ENCODE measurements around the gene PDCD7.
"Not testable (repeated sequence)": the region's sequence is repeated elsewhere in the genome, so short reads cannot be mapped to it uniquely, and the experiment has no call there.

PDCD7 gene

DNA sequence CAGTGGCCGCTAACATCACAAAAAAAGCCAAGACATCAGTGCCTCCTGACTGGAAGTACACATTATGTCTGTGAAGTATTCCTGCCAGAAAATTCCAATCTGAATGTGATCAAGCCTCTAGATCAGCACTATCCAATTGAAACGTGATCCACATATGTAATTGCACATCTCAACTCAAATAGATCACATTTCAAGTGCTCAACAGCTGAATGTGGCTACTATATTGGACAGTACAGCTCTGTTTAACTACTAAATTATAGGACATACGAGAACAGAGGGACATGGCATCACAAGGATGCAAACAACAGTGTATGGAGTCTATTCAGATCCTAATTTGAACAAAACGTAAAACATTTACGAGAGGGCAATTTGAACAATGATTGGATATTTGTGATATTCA is 18.1 kb downstream of the PDCD7 start:
- no peak for DNase-seq

GRCh38 chr15:65115086-65115485 is 18.5 kb downstream of the PDCD7 start, which contains the start of gene UBAP1L:
Gene UBAP1L (minus strand): TSS chr15:65115200. CDS start chr15:65106215, 8,985 bp downstream.
- no peak for DNase-seq

GRCh38 chr15:65110676-65111292 is 22.8 kb downstream of the PDCD7 start:
- DNase-seq, result no peak

DNA sequence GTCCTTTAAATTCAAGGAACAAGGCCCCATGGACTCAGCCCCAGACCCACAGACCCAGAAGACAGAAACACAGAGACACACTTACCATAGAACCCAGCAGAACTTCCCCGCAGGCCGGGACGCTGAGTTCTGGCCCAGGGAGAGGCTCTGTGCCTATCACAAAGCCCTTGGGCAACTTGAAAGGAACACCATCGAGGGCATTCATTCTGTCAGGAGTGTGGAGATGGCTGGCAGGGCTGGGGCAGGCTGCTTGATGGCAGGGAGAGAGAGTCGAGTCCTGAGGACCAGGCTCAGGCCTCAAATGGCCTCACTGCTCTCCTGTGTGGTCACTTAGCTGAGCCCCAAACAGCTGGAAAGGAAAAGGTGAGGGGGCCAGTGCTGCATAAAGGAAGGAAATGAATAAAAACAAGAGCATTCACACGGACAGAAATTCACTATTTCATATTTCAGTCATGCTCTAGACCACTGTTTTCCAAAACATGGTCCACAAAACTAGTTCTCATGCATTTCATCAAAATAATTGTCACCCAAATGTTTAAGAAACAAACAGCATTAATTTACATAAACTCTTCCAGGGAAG is 27.5 kb downstream of the PDCD7 start:
- DNase-seq, result no peak

GRCh38 chr15:65105038-65105437 is 28.6 kb downstream of the PDCD7 start:
- no peak for DNase-seq

DNA sequence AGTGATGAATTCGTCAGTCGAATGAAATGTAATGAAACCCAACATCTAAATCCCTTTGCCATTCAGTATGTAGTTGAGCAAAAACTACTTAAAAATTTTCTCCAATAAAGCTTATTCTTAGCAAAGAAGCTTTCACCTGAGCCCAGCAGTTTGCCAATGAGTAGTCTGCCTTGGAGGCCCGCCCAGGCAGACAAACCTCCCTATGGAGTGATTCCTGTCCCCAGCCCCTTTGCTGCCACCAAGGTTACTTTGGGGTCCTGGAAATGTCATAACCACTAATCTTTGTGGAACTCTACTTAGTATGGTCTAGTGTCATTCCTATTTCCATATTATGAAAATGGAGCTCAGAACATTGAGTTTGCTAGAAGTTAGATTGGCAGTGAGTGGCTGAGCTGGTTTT is 30.7 kb downstream of the PDCD7 start:
- no peak for DNase-seq

GRCh38 chr15:65101891-65102708 is 31.5 kb downstream of the PDCD7 start:
- no peak for DNase-seq

DNA sequence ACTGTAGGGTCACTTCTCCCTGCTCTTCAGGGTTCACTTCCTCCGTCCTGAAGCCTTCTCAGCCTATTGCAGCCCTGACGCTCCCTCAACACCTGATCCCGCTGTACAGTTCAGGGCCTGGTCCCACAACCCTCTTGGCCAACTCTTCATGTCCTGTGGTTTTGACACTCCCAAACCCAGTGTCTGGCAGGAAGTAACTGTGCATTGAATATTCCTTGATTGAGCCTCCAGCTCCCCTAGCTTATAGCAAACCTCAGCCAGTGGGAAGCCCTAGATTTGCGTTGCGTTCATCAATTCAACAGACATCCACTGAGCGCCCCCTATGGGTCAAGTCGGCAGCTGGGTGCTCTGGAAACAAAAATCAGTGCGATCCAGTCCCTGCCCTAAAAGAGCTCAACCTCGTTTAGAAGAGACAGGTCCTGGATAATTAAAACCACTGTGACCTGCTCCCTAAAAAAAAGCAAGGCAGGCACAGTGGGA is 32.2 kb downstream of the PDCD7 start:
- peak; percentile 65 for DNase-seq

DNA sequence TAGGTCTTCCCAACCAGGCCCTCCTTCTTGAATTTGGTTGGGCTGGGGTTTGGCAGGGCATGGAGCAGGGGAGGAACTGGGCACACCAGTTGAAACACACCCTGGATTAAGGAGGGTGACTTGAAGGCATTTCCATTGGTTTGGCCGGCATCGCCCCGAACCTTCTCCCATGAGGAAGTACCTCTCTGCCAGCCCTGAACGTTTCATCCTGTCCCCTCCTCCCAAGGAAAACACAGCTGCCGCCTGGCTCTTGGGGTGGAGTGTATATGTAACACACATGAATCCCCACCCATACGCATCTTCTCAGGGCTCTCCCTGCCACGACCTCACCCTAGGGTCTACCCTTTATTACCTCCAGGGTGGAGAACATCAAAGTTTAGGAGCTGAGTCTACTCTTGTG is 33.2 kb downstream of the PDCD7 start:
- no peak for DNase-seq

- DNase-seq, result not testable (repeated sequence)
Observed at GRCh38 chr15:65099801-65100200, 33.8 kb downstream of the PDCD7 start.

GRCh38 chr15:65099336-65099735 is 34.3 kb downstream of the PDCD7 start:
- DNase-seq, result no peak

- DNase-seq, result no peak
Observed at GRCh38 chr15:65097651-65098263, 35.9 kb downstream of the PDCD7 start.

- DNase-seq, result no peak
Observed at GRCh38 chr15:65096481-65097385, 36.9 kb downstream of the PDCD7 start.

- no peak for DNase-seq
Observed at GRCh38 chr15:65095747-65096104, 37.9 kb downstream of the PDCD7 start.

DNA sequence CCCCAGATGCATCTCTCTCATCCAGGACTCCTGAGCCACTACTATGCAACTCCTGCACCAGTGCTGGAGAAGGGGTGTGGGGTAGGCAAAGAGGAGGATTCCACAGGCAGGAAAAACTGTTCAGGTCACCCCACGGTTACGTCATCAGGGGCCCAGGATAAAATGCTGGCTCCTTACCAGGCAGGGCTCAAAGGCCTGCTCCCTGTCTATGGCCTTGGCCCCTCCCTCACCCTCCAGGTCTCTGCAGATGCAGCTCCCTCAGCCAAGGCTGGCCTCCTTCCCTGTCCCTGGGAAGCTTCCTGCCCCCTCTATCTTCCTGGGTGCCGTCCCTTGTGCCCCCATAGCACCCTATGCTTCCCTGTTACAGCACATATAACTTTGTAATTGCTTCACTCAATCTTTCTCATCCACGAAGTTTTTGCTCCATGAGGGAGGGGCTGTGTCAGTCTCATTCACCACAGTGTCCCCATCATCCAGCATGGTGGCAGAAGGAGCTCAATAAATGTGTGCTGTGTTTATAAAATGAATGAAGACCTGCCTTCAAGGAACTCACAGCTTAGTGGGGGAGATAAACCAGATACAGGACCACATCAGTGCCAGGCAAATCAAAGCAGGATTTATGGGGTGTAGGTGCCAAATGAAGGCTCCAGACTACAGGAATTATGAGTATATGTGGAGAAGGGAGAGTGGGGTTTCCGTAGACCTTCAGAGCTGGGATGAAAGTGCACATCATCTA is 38.4 kb downstream of the PDCD7 start:
- no peak for DNase-seq

DNA sequence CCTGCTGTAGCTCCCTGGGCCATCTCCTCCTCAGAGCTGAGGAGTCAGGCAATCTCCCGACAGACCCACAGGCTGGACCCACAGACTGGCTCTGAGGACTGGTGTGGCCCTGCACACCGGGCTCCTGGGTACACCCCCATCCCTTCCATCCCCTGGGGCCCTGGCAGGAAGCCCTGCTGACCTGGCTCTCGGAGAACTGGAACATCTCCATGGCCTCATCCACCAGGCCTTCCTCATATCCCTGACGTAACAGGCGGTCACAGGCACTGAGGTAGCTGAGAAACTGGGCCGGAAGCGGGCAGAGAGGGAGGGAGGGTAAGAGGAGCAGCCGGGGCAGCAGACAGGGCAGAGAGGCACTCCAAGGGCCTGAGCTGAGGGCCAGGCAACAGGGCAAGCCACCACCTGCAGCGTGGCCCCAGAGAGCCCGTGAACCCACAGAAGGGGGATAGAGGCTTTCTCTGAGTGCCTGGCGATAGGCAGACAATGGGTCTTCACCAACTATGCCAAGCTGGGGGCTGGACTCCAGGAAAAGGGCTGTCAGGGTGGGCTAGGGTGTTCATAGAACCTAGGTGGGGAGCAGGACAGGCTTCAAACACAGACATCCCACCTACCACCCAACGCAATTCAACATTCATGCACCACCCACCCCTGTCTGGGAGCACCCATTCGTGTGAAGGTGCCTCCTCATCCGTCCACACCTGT is 39.2 kb downstream of the PDCD7 start:
- no peak for DNase-seq

GRCh38 chr15:65093793-65094170 is 39.8 kb downstream of the PDCD7 start:
- not testable (repeated sequence) for DNase-seq

DNA sequence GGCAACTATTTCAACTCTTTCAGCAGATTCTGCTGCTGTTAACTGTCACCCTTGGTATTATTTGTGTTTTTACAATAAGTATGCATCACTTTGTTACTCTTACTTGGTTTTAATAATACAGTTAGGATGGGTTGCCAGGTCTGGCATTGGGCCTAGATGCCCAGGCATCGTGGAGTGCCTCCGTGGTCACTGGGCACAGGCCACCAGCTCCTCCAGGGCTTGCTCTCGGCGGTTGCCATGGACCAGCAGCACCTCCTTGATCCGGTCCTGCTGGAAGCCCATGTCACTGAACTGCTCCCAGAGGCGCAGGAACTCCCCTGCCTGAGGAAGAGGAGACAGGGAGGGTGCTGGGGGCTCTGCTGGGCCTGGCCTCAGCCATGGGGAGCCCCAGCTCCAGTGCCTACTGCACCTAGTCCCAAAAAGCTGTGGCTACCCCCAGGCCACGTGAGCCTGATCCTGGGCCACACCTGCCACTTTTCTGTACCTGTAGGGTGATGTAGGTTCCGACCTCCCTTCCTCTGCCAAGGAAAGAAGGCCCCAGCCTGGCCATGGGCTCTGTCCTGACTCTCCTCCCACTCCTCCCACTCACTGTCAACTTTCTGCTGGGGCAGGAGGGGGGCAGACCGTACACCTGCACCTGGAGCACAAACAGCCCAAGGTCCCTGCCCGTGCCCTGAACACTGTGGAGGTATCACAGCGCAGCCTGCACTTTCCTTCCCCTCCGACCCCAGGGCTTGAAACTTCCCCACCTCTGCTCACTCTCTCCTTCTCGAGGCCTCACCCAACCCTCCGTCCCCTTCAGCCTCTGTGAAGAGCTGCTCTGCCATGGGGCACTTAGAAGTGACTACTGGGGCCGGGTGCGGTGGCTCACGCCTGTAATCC is 40.5 kb downstream of the PDCD7 start:
- DNase-seq, result no peak

GRCh38 chr15:65091946-65092770 is 41.5 kb downstream of the PDCD7 start:
- DNase-seq, result no peak

Measured in RPMI8226 (cell line).